ENCODE measurements around the gene KYAT1. TPM values are rescaled to one million over a fixed set of nuclear protein-coding genes. Genes with fewer than 3 reads are reported as not detected.

KYAT1 gene
- total and polyA plus RNA-seq, 11 donors = 9.5 to 16.7 (median 12.6) TPM

GRCh38 chr9:128917151-128917849 lies 35.5 kb upstream of the KYAT1 start:
- ATAC-seq = peak; percentile 12 to 60 (median 56)
- H3K4me1 ChIP-seq = peaks cover 16 to 92% (median 70%) of the 10 kb centered on the region in 12 donors
- no peak for TF ChIP-seq POLR2A (IDR thresholded peaks at IDR 0.05)
- no peak for TF ChIP-seq CTCF (IDR thresholded peaks at IDR 0.05)
- H3K36me3 ChIP-seq = peaks cover 0 to 36% (median 20%) of the 10 kb centered on the region in 9 donors
- no peaks in the 10 kb centered on the region for H3K27me3 ChIP-seq
- intact Hi-C loops (cut with DNase I) = loop anchor here in 3 of 10 donors (2.0 to 5.0 kb wide), 2 partner anchors 34 to 35 kb away; partner anchors contain the start of genes LRRC8A (in 3 of the 3) and KYAT1 (in 2 of the 3)
- 40 to 56% (median 55%) methylated on average over 20 to 26 of the region's 26 CpGs for WGBS, 4 donors
- H3K27ac ChIP-seq = peak overlapping the region; percentile 75 to 86 (median 80)
- H3K9me3 ChIP-seq = no peaks in the 10 kb centered on the region
- no peak overlapping the region for H3K4me3 ChIP-seq
- peak; percentile 78 to 88 (median 86) for DNase-seq

- 78 to 90% (median 83%) methylated on average over 11 of the region's 11 CpGs for WGBS, 4 donors
- intact Hi-C loops (cut with DNase I) = loop anchor here in 3 of 10 donors (2.0 to 5.0 kb wide), 2 partner anchors 34 kb away; partner anchors contain the start of genes LRRC8A (in 3 of the 3) and KYAT1 (in 2 of the 3)
- Histone ChIP-seq H3K4me1 (peaks cover 18 to 92% (median 72%) of the 10 kb centered on the region in 12 donors), H3K27me3 (no peaks in the 10 kb centered on the region), H3K27ac (peak overlapping the region; percentile 75 to 86 (median 80)), H3K36me3 (peaks cover 0 to 37% (median 20%) of the 10 kb centered on the region in 9 donors), H3K9me3 (no peaks in the 10 kb centered on the region), H3K4me3 (no peak overlapping the region)
- no peak for DNase-seq
- TF ChIP-seq CTCF (IDR thresholded peaks at IDR 0.05) (no peak), POLR2A (IDR thresholded peaks at IDR 0.05) (no peak)
- no peak for ATAC-seq
These were observed 35.0 kb upstream of the KYAT1 start for GRCh38 chr9:128916745-128917144.

- Histone ChIP-seq H3K9me3 (no peaks in the 10 kb centered on the region), H3K36me3 (peaks cover 0 to 40% (median 20%) of the 10 kb centered on the region in 9 donors), H3K27ac (peak overlapping the region; percentile 75 to 86 (median 80)), H3K4me3 (no peak overlapping the region), H3K4me1 (peaks cover 15 to 92% (median 72%) of the 10 kb centered on the region in 12 donors), H3K27me3 (no peaks in the 10 kb centered on the region)
- intact Hi-C loops (cut with DNase I) = loop anchor here in 3 of 10 donors (2.0 to 5.0 kb wide), 2 partner anchors 33 to 34 kb away; partner anchors contain the start of genes LRRC8A (in 3 of the 3) and KYAT1 (in 2 of the 3)
- WGBS, 4 donors = 61 to 88% (median 79%) methylated on average over 11 to 18 of the region's 18 CpGs
- no peak for ATAC-seq
- TF ChIP-seq POLR2A (IDR thresholded peaks at IDR 0.05) = no peak
- peak in 3 of 5 donors; percentile 55 to 76 (median 66) for DNase-seq
These were observed 34.5 kb upstream of the KYAT1 start for GRCh38 chr9:128916204-128916603.

GRCh38 chr9:128913995-128914772 lies 32.4 kb upstream of the KYAT1 start:
- H3K36me3 ChIP-seq = peaks cover 0 to 60% (median 31%) of the 10 kb centered on the region in 9 donors
- no peak overlapping the region for H3K4me3 ChIP-seq
- intact Hi-C loops (cut with DNase I) = no loop called here
- no peaks in the 10 kb centered on the region for H3K9me3 ChIP-seq
- 70 to 77% (median 71%) methylated on average over 19 to 23 of the region's 23 CpGs for whole genome bisulfite sequencing, 4 donors
- no peak for DNase-seq
- TF ChIP-seq POLR2A (IDR thresholded peaks at IDR 0.05) (no peak), CTCF (IDR thresholded peaks at IDR 0.05) (no peak)
- ATAC-seq = no peak
- no peaks in the 10 kb centered on the region for H3K27me3 ChIP-seq
- peak overlapping the region; percentile 69 to 92 (median 86) for H3K27ac ChIP-seq
- peaks cover 18 to 92% (median 77%) of the 10 kb centered on the region in 12 donors for H3K4me1 ChIP-seq
